CD4-positive, CD25-positive, alpha-beta regulatory T cell (primary cell): ENCODE data around the gene MBNL3. TPM values are rescaled to one million over a fixed set of nuclear protein-coding genes. Genes with fewer than 3 reads are reported as not detected.

Source experiments
- ATAC-seq, 2 donors: fragments of 150-1000 bp; cut with Tn5 transposase; one replicate each; pipeline ENCODE4 v1.10.0; 2021; ENCODE audit warnings: low read depth in 2 of 2, moderate number of reproducible peaks in 2 of 2, moderate library complexity in 1 of 2
- DNase-seq, 3 donors: peaks; one replicate each; pipeline versions ENCODE4 v3.0.0 to v3.0.0-alpha.2; 2012 to 2022; ENCODE audit warnings: mixed read lengths in 1 of 3
- H3K27ac ChIP-seq: one replicate; pipeline ENCODE4 v1.7.0; 2013; ENCODE audit warnings: mild to moderate bottlenecking, low read length; ENCODE audit not compliant: insufficient read depth, poor library complexity, severe bottlenecking
- H3K27me3 ChIP-seq: one replicate; pipeline ENCODE4 v1.7.0; 2013; ENCODE audit warnings: low read length; ENCODE audit not compliant: control insufficient read depth, insufficient read depth
- H3K36me3 ChIP-seq: one replicate; pipeline ENCODE4 v1.7.0; 2013; ENCODE audit warnings: mild to moderate bottlenecking, low read length, moderate library complexity; ENCODE audit not compliant: control insufficient read depth, insufficient read depth
- H3K4me1 ChIP-seq: 2 replicates; pipeline ENCODE4 v1.7.0; 2013; ENCODE audit warnings: mild to moderate bottlenecking, low read length; ENCODE audit not compliant: insufficient read depth, control insufficient read depth, poor library complexity, severe bottlenecking
- H3K4me3 ChIP-seq: one replicate; pipeline ENCODE4 v1.7.0; 2013; ENCODE audit warnings: low read depth, mild to moderate bottlenecking, low read length, moderate library complexity
- H3K9me3 ChIP-seq, 2 experiments: 1 replicate in 1 of 2; 2 replicates in 1 of 2; pipeline ENCODE4 v1.7.0; 2013; ENCODE audit warnings: low read length in 2 of 2, mild to moderate bottlenecking in 1 of 2, moderate library complexity in 1 of 2; ENCODE audit not compliant: control insufficient read depth in 2 of 2
- H3K27ac Mint-ChIP-seq, 3 donors: one replicate each; pipeline ENCODE4 v1.8.0; 2020 to 2022; ENCODE audit warnings: mild to moderate bottlenecking in 3 of 3, mixed read lengths in 3 of 3, moderate library complexity in 2 of 3
- H3K27me3 Mint-ChIP-seq: one replicate; pipeline ENCODE4 v1.8.0; 2022; ENCODE audit warnings: mild to moderate bottlenecking, mixed read lengths
- H3K36me3 Mint-ChIP-seq: one replicate; pipeline ENCODE4 v1.8.0; 2020; ENCODE audit warnings: mixed read lengths
- H3K4me1 Mint-ChIP-seq, 4 donors: one replicate each; pipeline ENCODE4 v1.8.0; 2020 to 2022; ENCODE audit warnings: mixed read lengths in 4 of 4, mild to moderate bottlenecking in 1 of 4
- H3K4me3 Mint-ChIP-seq, 4 donors: one replicate each; pipeline ENCODE4 v1.8.0; 2020 to 2022; ENCODE audit warnings: mild to moderate bottlenecking in 4 of 4, mixed read lengths in 4 of 4, moderate library complexity in 3 of 4
- H3K9me3 Mint-ChIP-seq, 7 donors: one replicate each; pipeline ENCODE4 v1.8.0; 2020 to 2022; ENCODE audit warnings: mixed read lengths in 7 of 7, mild to moderate bottlenecking in 3 of 7, moderate library complexity in 2 of 7
- polyA plus RNA-seq, 4 donors: library from polyadenylated mRNA; unstranded; fragments of 300-500 nt; fragmentation: Illumina TruSeq; gene quantifications; one replicate each; pipeline ENCODE4 v1.2.3, GENCODE V29; 2021
- total RNA-seq: library from RNA; stranded (reverse); gene quantifications from one replicate; pipeline ENCODE4 v1.2.3, GENCODE V29; 2022

Gene MBNL3
- total and polyA plus RNA-seq, 5 donors from 2014 or later, result 11.8 to 18.5 (median 15.1) TPM

DNA sequence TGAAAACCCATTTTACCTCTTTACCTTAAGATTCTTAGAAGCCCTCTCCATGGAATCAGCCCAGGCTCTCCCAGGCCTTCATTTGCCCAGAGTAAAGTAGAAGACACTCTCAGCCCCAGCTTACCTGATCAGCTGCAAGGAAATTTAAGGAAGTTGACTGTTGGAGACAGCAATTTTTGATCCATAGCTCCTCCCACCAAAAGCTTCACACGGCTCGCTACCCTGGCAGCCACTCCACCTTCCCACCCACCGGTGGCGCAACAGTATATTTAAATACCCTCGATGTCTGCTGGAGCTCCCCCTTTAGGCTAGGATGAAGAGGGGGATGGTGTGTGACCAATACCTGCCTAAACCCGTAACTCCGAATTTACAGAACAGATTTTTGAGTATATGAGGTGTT lies 75.4 kb downstream of the MBNL3 start:
- DNase-seq (no peak), ATAC-seq (no peak)
- Mint-ChIP-seq H3K4me3 (no peak overlapping the region), H3K4me1 (peaks cover 0 to 2% (median 0%) of the 10 kb centered on the region in 4 donors), H3K27me3 (no peaks in the 10 kb centered on the region), H3K27ac (no peak overlapping the region), H3K36me3 (no peaks in the 10 kb centered on the region), H3K9me3 (no peaks in the 10 kb centered on the region)
- Histone ChIP-seq H3K9me3 (no peaks in the 10 kb centered on the region), H3K4me1 (no peaks in the 10 kb centered on the region), H3K36me3 (no peaks in the 10 kb centered on the region), H3K27ac (no peak overlapping the region), H3K4me3 (no peak overlapping the region), H3K27me3 (no peaks in the 10 kb centered on the region)

DNA sequence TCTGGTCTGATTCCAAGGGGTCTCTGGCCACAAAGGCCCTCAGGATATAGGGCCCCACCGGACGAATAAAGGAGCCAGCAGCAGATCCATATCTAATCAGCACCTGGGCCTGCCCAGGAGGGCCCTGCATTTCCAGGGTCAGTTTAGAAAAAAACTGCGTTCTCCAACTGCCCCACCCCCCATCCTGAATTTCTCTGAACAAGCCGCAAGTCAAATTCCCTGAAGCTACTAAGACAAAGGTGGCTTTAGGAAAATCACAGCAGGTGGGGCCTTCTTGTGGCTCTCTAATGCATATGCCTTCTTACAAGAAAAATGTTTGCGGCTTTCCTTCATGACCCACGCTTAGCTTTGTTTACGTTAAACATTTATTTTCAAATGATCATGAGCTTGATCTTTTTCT lies 76.6 kb downstream of the MBNL3 start:
- H3K36me3 Mint-ChIP-seq, result no peaks in the 10 kb centered on the region
- Histone ChIP-seq H3K4me1 (no peaks in the 10 kb centered on the region), H3K27me3 (no peaks in the 10 kb centered on the region), H3K27ac (no peak overlapping the region), H3K36me3 (no peaks in the 10 kb centered on the region), H3K9me3 (no peaks in the 10 kb centered on the region), H3K4me3 (no peak overlapping the region)
- DNase-seq (no peak), ATAC-seq (no peak)
- H3K4me1 Mint-ChIP-seq, result peaks cover 0 to 2% (median 0%) of the 10 kb centered on the region in 4 donors
- H3K27me3 Mint-ChIP-seq, result no peaks in the 10 kb centered on the region
- no peak overlapping the region for H3K27ac Mint-ChIP-seq
- no peaks in the 10 kb centered on the region for H3K9me3 Mint-ChIP-seq
- H3K4me3 Mint-ChIP-seq, result no peak overlapping the region

DNA sequence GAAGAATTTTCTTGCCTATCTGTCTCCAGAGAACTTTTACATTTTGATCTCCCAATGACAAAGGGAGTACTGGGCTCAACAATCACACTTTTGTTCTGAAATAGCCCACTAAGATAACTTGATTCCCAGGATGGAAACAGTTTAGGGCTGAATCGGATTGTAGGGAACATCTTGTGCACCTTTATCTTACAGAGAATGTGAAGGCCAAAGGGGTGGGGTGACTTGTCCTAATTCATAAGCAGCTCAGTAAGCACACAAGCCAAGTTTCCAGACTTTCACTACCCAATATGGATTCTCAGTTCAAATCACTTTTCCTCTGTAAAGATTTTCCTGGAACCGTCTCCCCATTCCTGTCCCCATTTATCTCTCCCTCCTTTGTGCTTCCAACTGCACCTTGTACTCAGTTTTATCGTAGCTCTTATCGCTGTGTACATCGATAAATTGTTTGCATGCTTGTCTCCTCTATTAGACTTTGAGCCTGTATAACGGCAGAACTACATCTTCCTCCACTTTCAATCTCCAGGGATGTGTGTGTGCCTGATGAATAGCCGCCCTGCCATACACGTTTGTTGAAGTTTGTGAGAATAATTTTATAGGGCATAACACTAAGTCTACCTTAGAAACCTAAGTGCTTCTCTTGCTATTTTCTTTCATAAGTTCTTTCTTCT lies 77.4 kb downstream of the MBNL3 start:
- Mint-ChIP-seq H3K27ac (no peak overlapping the region), H3K36me3 (no peaks in the 10 kb centered on the region), H3K9me3 (no peaks in the 10 kb centered on the region), H3K4me1 (peaks cover 0 to 2% (median 0%) of the 10 kb centered on the region in 4 donors), H3K27me3 (no peaks in the 10 kb centered on the region), H3K4me3 (no peak overlapping the region)
- Histone ChIP-seq H3K4me3 (no peak overlapping the region), H3K4me1 (no peaks in the 10 kb centered on the region), H3K27me3 (no peaks in the 10 kb centered on the region), H3K9me3 (no peaks in the 10 kb centered on the region), H3K27ac (no peak overlapping the region), H3K36me3 (no peaks in the 10 kb centered on the region)
- DNase-seq, result no peak
- no peak for ATAC-seq

DNA sequence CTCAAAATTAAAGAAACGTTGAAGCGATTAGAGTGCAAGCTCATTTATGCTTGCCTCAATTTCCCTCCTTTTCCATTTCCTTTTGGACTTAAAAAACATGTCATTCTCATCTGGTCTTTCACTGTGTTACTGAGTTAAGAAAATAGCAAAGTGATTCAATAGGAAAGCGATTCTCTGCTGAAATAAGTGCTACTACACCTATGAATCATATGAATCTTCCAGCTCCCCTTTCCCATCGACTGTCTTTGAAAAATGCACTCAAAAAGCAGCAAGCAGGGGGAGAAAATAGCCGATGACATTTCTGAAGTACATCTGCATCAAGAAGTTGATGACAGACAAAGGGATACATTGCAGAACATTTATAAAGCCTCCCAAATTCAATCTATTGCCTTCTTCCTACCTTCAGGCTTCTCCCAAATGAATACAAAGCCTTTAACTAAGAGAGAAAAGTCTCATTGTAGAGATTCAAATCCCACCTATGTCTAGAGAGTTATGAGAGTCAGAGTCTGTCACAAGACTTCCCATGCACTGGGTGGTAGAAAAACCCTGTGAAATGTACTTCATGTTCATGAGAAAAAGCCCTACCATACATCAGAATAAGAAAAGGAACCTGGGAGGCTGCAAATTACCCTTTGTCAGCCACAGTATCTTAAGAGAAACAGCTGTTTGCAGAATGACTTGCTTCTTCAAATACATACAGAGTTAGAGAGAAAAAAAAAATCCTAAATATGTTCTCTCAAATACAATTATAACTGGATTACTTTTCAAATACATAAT lies 78.9 kb downstream of the MBNL3 start:
- Mint-ChIP-seq H3K36me3 (peaks cover 3% of the 10 kb centered on the region), H3K4me3 (peak overlapping the region in 1 of 4 donors; percentile 29), H3K27ac (no peak overlapping the region), H3K9me3 (no peaks in the 10 kb centered on the region), H3K4me1 (peaks cover 0 to 2% (median 0%) of the 10 kb centered on the region in 4 donors), H3K27me3 (no peaks in the 10 kb centered on the region)
- no peaks in the 10 kb centered on the region for H3K27me3 ChIP-seq
- no peak for DNase-seq
- H3K4me1 ChIP-seq, result no peaks in the 10 kb centered on the region
- H3K27ac ChIP-seq, result no peak overlapping the region
- no peaks in the 10 kb centered on the region for H3K36me3 ChIP-seq
- no peak overlapping the region for H3K4me3 ChIP-seq
- ATAC-seq, result no peak
- no peaks in the 10 kb centered on the region for H3K9me3 ChIP-seq

DNA sequence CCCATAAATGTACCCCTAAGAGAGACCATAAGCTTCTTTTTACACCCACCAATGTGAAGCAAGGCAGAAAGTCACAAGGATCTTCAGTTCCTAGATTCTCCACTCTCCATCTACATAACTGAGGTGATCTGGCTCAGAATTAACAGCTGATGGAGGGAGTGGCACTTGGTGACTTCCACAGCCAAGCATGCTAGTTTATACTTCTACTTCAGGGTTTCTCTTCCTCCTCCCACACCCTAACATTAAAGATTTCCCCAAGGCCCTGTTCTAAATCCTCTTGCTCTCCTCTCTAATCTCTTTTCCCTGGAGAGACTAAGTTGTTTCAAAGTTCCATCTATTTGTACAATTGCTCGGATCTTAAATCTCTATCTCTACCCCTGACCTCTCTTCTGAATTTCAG lies 81.1 kb downstream of the MBNL3 start:
- Histone ChIP-seq H3K9me3 (no peaks in the 10 kb centered on the region), H3K36me3 (no peaks in the 10 kb centered on the region), H3K27ac (no peak overlapping the region), H3K27me3 (no peaks in the 10 kb centered on the region), H3K4me1 (no peaks in the 10 kb centered on the region), H3K4me3 (no peak overlapping the region)
- no peak for ATAC-seq
- no peak for DNase-seq
- H3K4me1 Mint-ChIP-seq, result peaks cover 0 to 2% (median 0%) of the 10 kb centered on the region in 4 donors
- H3K9me3 Mint-ChIP-seq, result no peaks in the 10 kb centered on the region
- H3K27ac Mint-ChIP-seq, result no peak overlapping the region
- no peaks in the 10 kb centered on the region for H3K27me3 Mint-ChIP-seq
- peaks cover 4% of the 10 kb centered on the region for H3K36me3 Mint-ChIP-seq
- no peak overlapping the region for H3K4me3 Mint-ChIP-seq

DNA sequence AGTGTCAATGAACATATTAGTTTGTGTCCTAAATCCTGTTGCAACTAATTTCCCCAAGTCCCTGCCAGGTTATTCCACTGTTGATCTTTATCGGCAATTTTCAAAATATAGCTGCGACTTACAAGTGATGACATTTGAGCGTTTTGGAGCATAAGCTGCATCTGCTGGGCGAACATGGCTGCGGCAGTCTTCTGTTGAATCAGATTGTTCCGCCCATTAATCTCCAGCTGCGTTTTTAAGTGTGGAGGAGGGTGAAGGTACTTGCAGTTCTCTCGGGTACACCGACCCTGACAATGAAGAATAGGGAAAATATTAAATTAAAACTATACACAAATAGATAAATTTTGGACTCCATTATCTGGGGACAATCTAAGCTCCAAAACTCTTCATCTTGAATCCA lies 82.7 kb downstream of the MBNL3 start:
- no peaks in the 10 kb centered on the region for H3K27me3 Mint-ChIP-seq

DNA sequence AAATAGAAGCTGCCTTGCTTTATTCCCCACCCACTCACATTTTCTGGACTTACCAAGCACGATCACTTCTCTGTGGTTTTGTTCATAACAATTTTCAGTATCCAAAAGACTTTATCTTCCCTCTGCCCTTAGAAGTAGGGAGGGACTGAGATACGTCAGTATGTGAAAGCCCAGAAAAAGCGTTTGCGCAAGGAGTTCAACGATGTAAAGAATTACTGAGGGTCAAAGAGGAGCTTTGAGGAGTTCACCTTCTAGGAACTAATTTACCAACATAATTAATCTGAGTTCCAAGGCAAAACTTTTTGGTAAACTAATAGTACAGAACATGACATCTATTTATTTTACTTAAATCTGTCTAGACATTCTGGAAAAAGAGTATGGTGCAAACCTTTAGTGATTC lies 84.6 kb downstream of the MBNL3 start:
- Histone ChIP-seq H3K9me3 (no peaks in the 10 kb centered on the region), H3K27me3 (no peaks in the 10 kb centered on the region), H3K4me3 (no peak overlapping the region), H3K4me1 (no peaks in the 10 kb centered on the region), H3K36me3 (no peaks in the 10 kb centered on the region), H3K27ac (no peak overlapping the region)
- no peaks in the 10 kb centered on the region for H3K4me1 Mint-ChIP-seq
- DNase-seq (no peak), ATAC-seq (no peak)
- no peak overlapping the region for H3K4me3 Mint-ChIP-seq
- no peak overlapping the region for H3K27ac Mint-ChIP-seq
- no peaks in the 10 kb centered on the region for H3K27me3 Mint-ChIP-seq
- peaks cover 4% of the 10 kb centered on the region for H3K36me3 Mint-ChIP-seq
- no peaks in the 10 kb centered on the region for H3K9me3 Mint-ChIP-seq

More for the DNA sequence above, 82.7 kb downstream of the MBNL3 start:
- Histone ChIP-seq H3K27me3 (no peaks in the 10 kb centered on the region), H3K4me3 (no peak overlapping the region), H3K4me1 (no peaks in the 10 kb centered on the region), H3K27ac (no peak overlapping the region), H3K36me3 (no peaks in the 10 kb centered on the region), H3K9me3 (no peaks in the 10 kb centered on the region)
- H3K36me3 Mint-ChIP-seq, result peaks cover 4% of the 10 kb centered on the region
- no peak overlapping the region for H3K4me3 Mint-ChIP-seq
- no peaks in the 10 kb centered on the region for H3K4me1 Mint-ChIP-seq
- H3K9me3 Mint-ChIP-seq, result no peaks in the 10 kb centered on the region
- DNase-seq (no peak), ATAC-seq (no peak)
- no peak overlapping the region for H3K27ac Mint-ChIP-seq

DNA sequence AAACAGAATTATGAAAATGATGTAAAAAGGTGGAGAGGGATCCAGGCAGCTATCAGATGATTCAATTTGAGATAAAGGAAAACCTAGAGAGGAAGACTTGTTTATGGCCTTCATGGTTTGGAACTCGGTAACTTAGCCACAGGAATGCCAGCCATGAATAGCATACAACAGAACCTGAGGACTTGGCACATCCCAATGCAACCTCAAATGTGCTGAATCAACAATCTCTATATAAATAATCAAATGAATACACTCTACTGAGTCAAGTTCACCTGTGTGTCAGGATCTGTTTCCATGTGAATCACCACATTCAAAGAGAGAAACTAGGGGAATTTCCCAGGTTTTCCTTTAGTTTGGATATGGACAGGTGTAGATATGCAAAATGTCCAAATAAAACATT lies 86.9 kb downstream of the MBNL3 start:
- Histone ChIP-seq H3K4me3 (no peak overlapping the region), H3K27me3 (no peaks in the 10 kb centered on the region), H3K36me3 (no peaks in the 10 kb centered on the region), H3K27ac (no peak overlapping the region), H3K9me3 (no peaks in the 10 kb centered on the region), H3K4me1 (no peaks in the 10 kb centered on the region)
- ATAC-seq, result no peak
- Mint-ChIP-seq H3K4me3 (no peak overlapping the region), H3K27ac (no peak overlapping the region), H3K9me3 (no peaks in the 10 kb centered on the region), H3K36me3 (peaks cover 4% of the 10 kb centered on the region), H3K4me1 (no peaks in the 10 kb centered on the region), H3K27me3 (no peaks in the 10 kb centered on the region)
- DNase-seq, result no peak
